GM12875 (cell line): ENCODE data around the gene LNX1.

Experiments
- H3K4me3 ChIP-seq: one replicate; pipeline ENCODE4 v1.5.1; 2011; ENCODE audit warnings: low read depth, low read length, control low read depth
- TF ChIP-seq, protein P1 (sequence below): IDR thresholded peaks from 2 replicates; pipeline ENCODE4 v1.5.1; 2011; ENCODE audit warnings: low read depth, mild to moderate bottlenecking, control low read depth, inconsistent platforms, low read length, moderate library complexity, borderline replicate concordance; ENCODE audit not compliant: insufficient read depth

The LNX1 gene

GRCh38 chr4:53444954-53445353, 146.3 kb downstream of the LNX1 start:
- TF ChIP-seq, protein P1, sequence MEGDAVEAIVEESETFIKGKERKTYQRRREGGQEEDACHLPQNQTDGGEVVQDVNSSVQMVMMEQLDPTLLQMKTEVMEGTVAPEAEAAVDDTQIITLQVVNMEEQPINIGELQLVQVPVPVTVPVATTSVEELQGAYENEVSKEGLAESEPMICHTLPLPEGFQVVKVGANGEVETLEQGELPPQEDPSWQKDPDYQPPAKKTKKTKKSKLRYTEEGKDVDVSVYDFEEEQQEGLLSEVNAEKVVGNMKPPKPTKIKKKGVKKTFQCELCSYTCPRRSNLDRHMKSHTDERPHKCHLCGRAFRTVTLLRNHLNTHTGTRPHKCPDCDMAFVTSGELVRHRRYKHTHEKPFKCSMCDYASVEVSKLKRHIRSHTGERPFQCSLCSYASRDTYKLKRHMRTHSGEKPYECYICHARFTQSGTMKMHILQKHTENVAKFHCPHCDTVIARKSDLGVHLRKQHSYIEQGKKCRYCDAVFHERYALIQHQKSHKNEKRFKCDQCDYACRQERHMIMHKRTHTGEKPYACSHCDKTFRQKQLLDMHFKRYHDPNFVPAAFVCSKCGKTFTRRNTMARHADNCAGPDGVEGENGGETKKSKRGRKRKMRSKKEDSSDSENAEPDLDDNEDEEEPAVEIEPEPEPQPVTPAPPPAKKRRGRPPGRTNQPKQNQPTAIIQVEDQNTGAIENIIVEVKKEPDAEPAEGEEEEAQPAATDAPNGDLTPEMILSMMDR: no peak
- no peak overlapping the region for H3K4me3 ChIP-seq

DNA sequence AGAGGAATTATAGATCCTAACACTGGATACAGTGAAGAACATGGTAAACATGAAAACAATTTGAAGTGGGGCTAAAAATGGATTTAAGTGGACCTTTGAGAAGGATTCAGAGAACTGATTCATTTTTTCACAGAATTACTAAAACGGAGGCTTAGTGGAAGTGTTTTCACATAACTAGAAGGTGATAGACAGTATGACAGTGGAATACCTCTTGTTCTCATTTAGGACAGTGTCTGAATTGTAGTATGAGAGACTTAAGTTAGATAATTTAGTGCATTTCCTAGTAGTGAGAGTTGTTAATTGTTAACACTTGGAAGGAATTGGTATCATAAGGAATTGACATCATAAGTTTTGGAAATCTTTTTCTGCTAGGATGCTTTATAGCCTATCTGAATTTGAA, 149.7 kb downstream of the LNX1 start:
- no peak overlapping the region for H3K4me3 ChIP-seq
- TF ChIP-seq, protein P1: no peak

GRCh38 chr4:53436251-53436650, 155.0 kb downstream of the LNX1 start:
- TF ChIP-seq, protein P1: no peak
- no peak overlapping the region for H3K4me3 ChIP-seq

GRCh38 chr4:53432528-53433424, 158.5 kb downstream of the LNX1 start:
- TF ChIP-seq, protein P1: no peak

GRCh38 chr4:53431052-53431451, 160.2 kb downstream of the LNX1 start:
- H3K4me3 ChIP-seq: no peak overlapping the region
- TF ChIP-seq, protein P1: no peak

More at GRCh38 chr4:53432528-53433424, 158.5 kb downstream of the LNX1 start:
- no peak overlapping the region for H3K4me3 ChIP-seq

GRCh38 chr4:53427366-53427765, 163.9 kb downstream of the LNX1 start:
- TF ChIP-seq, protein P1: no peak
- no peak overlapping the region for H3K4me3 ChIP-seq

- H3K4me3 ChIP-seq: no peak overlapping the region
- TF ChIP-seq, protein P1: no peak
Observed at GRCh38 chr4:53424280-53424679, 167.0 kb downstream of the LNX1 start.
